ENCODE measurements around the gene CDKAL1.

DNA sequence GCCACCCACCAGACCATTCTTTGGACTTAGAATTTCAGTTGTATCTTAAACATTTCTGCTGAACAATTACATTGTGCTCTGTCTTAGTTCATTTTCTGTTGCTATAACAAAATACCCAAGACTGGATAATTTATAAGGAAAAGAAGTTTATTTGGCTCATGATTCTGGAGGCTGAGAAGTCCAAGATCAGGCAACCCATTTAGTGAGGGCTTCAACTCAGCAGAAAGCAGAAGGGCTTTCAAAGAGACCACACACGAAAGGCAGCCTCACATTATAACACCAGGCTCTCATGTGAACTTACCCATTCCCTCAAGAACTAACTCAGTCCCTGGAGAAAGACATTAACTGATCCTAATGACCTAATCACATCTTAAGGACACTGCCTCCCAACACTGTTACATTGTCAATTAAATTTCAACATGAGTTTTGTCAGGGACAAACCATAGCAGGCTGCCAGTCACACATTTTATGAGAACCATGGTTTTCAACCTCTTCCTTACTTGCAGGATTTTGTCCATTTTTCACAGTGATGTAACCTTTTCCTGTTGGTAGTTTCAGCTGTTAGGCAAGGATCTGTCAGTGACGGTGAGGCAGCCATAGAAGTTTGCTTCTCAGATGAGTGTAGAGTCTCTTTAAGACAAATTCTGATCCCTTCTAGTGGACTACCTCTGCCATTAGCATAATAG, 659.7 kb downstream of the CDKAL1 start:
- TF ChIP-seq GATA2 (IDR thresholded peaks at IDR 0.05; ENCODE audit: low read depth, low read length) (no peak), GATA3 (IDR thresholded peaks at IDR 0.05; ENCODE audit: low read depth, low read length) (no peak)

Measured in SH-SY5Y (cell line).